ENCODE results near the gene HLA-DOA.

The HLA-DOA gene

DNA sequence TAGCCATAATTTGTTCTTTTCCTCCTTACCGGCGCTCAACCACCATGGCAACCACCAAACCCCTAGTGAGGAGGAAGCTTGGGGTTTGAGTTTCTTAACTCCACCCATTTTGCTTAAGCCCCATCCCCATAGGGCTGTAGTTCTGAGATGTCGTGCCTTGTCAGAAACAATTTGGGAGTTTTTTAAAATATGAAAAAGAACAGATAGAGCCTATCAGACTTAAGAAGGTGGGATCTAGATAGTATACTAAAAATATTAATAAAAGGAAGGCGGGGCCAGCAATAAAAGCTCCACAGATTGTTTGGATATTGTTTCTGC lies 35.4 kb downstream of the HLA-DOA start:
- Histone ChIP-seq H3K79me2 (ENCODE audit: low read length) (peaks cover 90% of the 10 kb centered on the region), H3K27ac (ENCODE audit: low read length) (peak overlapping the region; percentile 100; the same call in 1 of the 2 replicates)

DNA sequence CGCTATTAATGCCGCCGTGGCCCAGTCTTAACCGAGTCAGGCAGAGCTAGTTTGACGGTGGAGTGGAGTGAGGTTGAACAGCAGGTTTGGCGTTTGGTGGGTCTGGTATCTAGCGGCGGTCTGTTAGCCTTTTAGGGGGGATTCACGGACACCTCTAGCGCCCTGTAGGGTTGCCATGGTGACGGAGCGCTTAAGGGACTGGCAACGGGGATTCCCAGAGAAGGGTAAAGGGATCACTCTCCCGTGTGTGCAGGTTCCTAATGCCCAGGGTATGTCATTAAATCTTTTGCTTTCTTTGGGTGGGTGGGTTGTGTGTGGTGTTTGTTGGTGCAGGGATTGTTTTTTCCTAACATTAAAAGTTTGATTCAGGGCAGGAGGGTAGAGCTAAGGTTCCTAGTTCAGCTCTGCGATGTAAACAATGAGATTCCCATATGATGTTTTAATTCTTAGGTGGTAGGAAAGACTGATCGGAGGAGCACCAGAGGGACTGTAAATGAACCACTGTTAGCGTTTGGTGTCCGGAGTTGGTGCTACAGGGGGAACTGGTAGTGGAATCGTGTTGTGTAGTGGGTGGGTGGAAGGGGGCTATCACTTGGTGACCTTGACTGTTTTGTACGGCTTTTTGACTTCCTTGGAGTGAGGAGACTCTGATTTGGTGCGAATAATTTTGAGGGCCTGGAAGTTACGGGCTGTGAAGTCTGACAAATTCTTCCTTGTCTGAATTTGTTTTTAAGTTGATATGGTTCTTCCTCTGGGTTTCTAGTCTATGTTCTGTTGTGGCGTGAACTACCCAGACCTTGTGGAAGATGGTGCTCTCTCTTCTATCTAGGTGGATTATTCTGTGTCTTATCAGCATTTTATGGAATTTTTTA lies 36.0 kb downstream of the HLA-DOA start:
- Histone ChIP-seq H3K27me3 (replicated peaks; ENCODE audit: insufficient read depth, low read length) (no peaks in the 10 kb centered on the region), H4K20me1 (ENCODE audit: insufficient read depth, low read length) (peaks cover 63% of the 10 kb centered on the region), H3K79me2 (ENCODE audit: low read length) (peaks cover 87% of the 10 kb centered on the region), H3K36me3 (replicated peaks; ENCODE audit: insufficient read depth, low read length) (peaks cover 51% of the 10 kb centered on the region), H3K9ac (ENCODE audit: low read length) (peak overlapping the region; percentile 92), H3F3A (ENCODE audit: insufficient read depth, low read length) (peaks cover 87% of the 10 kb centered on the region), H3K4me1 (ENCODE audit: low read length) (peaks cover 18% of the 10 kb centered on the region), H3K4me3 (ENCODE audit: low read length) (peak overlapping the region; percentile 91), H3K27ac (ENCODE audit: low read length) (peak overlapping the region; percentile 100; the same call in 1 of the 2 replicates), H3K9me3 (replicated peaks; ENCODE audit: insufficient read depth, low read length) (no peaks in the 10 kb centered on the region), H3K4me2 (ENCODE audit: low read depth, low read length) (peak overlapping the region; percentile 87), H3K9me2 (replicated peaks; ENCODE audit: insufficient read depth, low read length) (no peaks in the 10 kb centered on the region), H2AFZ (ENCODE audit: low read length) (no peak overlapping the region)
- TF ChIP-seq EZH2 (optimal IDR thresholded peaks at IDR 0.05; ENCODE audit: low read depth, low read length) = no peak
- TF ChIP-seq, protein P1, sequence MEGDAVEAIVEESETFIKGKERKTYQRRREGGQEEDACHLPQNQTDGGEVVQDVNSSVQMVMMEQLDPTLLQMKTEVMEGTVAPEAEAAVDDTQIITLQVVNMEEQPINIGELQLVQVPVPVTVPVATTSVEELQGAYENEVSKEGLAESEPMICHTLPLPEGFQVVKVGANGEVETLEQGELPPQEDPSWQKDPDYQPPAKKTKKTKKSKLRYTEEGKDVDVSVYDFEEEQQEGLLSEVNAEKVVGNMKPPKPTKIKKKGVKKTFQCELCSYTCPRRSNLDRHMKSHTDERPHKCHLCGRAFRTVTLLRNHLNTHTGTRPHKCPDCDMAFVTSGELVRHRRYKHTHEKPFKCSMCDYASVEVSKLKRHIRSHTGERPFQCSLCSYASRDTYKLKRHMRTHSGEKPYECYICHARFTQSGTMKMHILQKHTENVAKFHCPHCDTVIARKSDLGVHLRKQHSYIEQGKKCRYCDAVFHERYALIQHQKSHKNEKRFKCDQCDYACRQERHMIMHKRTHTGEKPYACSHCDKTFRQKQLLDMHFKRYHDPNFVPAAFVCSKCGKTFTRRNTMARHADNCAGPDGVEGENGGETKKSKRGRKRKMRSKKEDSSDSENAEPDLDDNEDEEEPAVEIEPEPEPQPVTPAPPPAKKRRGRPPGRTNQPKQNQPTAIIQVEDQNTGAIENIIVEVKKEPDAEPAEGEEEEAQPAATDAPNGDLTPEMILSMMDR (IDR thresholded peaks at IDR 0.05; ENCODE audit: low read length) = no peak
- no peak for TF ChIP-seq EZH2phosphoT487 (IDR thresholded peaks at IDR 0.05; ENCODE audit: low read length)
- DNase-seq = peak; percentile 49

More for the DNA sequence above, 35.4 kb downstream of the HLA-DOA start:
- Histone ChIP-seq H3K9me3 (replicated peaks; ENCODE audit: insufficient read depth, low read length) (no peaks in the 10 kb centered on the region), H3K4me3 (ENCODE audit: low read length) (peak overlapping the region; percentile 91), H3K9ac (ENCODE audit: low read length) (peak overlapping the region; percentile 92), H3K36me3 (replicated peaks; ENCODE audit: insufficient read depth, low read length) (peaks cover 55% of the 10 kb centered on the region), H3F3A (ENCODE audit: insufficient read depth, low read length) (peaks cover 93% of the 10 kb centered on the region), H2AFZ (ENCODE audit: low read length) (no peak overlapping the region), H3K27me3 (replicated peaks; ENCODE audit: insufficient read depth, low read length) (no peaks in the 10 kb centered on the region), H4K20me1 (ENCODE audit: insufficient read depth, low read length) (peaks cover 66% of the 10 kb centered on the region), H3K4me1 (ENCODE audit: low read length) (peaks cover 18% of the 10 kb centered on the region), H3K9me2 (replicated peaks; ENCODE audit: insufficient read depth, low read length) (no peaks in the 10 kb centered on the region), H3K4me2 (ENCODE audit: low read depth, low read length) (peak overlapping the region; percentile 87)
- TF ChIP-seq EZH2phosphoT487 (IDR thresholded peaks at IDR 0.05; ENCODE audit: low read length) (no peak), EZH2 (optimal IDR thresholded peaks at IDR 0.05; ENCODE audit: low read depth, low read length) (no peak)
- TF ChIP-seq, protein P1 (IDR thresholded peaks at IDR 0.05; ENCODE audit: low read length) = no peak
- DNase-seq = peak; percentile 55

DNA sequence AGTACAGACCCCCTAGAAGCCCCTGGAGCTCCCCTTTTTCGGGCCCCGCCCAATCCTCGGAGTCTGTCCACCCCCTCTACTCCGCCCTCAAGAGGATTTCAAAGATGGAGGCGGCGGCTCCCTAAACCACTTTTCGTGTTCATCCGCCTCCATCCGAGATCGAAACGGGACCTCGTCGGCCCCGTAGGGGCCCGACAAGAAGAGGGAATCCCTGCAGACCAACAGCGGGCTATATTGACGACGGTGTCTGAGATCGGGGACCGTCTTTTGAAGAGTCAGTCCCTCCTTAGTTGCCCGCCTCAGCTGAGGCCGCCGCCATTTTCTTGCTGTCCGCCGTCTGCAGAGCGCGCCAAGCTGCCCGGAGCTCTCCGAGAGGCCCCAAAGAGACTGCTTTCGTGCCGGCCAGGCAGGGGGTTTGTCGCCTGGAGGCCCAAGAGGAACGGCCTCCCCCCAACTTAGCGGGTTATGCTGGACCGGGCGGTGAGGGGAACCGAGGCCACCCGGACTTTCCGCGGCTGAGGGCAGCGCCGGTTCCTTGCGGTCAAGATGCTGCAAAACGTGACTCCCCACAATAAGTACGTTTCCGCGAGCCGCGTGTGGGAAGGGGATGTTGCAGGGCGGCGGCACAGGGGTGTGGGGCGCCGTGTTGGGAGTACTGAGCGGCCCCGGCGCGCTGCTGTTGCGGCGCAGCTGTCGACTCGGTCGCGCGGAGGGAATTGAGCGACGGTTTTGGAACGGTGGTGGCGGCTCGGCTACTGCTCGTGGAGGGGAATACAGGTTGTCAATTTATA lies 36.8 kb downstream of the HLA-DOA start:
- Histone ChIP-seq H3K36me3 (replicated peaks; ENCODE audit: insufficient read depth, low read length) (peaks cover 45% of the 10 kb centered on the region), H2AFZ (ENCODE audit: low read length) (no peak overlapping the region), H3K79me2 (ENCODE audit: low read length) (peaks cover 85% of the 10 kb centered on the region), H3K4me2 (ENCODE audit: low read depth, low read length) (peak overlapping the region; percentile 87), H3K4me1 (ENCODE audit: low read length) (peaks cover 18% of the 10 kb centered on the region), H3K9ac (ENCODE audit: low read length) (peak overlapping the region; percentile 92), H3F3A (ENCODE audit: insufficient read depth, low read length) (peaks cover 85% of the 10 kb centered on the region), H3K4me3 (ENCODE audit: low read length) (peak overlapping the region; percentile 91), H3K9me3 (replicated peaks; ENCODE audit: insufficient read depth, low read length) (no peaks in the 10 kb centered on the region), H3K27ac (ENCODE audit: low read length) (peak overlapping the region; percentile 100; the same call in 1 of the 2 replicates), H3K9me2 (replicated peaks; ENCODE audit: insufficient read depth, low read length) (no peaks in the 10 kb centered on the region), H4K20me1 (ENCODE audit: insufficient read depth, low read length) (peaks cover 54% of the 10 kb centered on the region), H3K27me3 (replicated peaks; ENCODE audit: insufficient read depth, low read length) (no peaks in the 10 kb centered on the region)
- no peak for TF ChIP-seq EZH2phosphoT487 (IDR thresholded peaks at IDR 0.05; ENCODE audit: low read length)
- peak; percentile 42 for DNase-seq
